NB4 (cell line): Measurements from ENCODE around the gene ZNF644.

Experiments used
- POLR2A ChIP-seq: IDR thresholded peaks from 2 replicates; pipeline ENCODE4 v1.6.1; 2011; ENCODE audit warnings: mild to moderate bottlenecking; ENCODE audit not compliant: insufficient read length; ENCODE audit errors: extremely low read depth
- TF ChIP-seq, protein P1 (sequence below): IDR thresholded peaks from one replicate; pipeline ENCODE4 v1.5.1; 2012; ENCODE audit warnings: low read depth, low read length
- TF ChIP-seq, protein P2 (sequence below): IDR thresholded peaks from 2 replicates; pipeline ENCODE4 v1.6.1; 2011; ENCODE audit warnings: low read depth, low read length

DNA sequence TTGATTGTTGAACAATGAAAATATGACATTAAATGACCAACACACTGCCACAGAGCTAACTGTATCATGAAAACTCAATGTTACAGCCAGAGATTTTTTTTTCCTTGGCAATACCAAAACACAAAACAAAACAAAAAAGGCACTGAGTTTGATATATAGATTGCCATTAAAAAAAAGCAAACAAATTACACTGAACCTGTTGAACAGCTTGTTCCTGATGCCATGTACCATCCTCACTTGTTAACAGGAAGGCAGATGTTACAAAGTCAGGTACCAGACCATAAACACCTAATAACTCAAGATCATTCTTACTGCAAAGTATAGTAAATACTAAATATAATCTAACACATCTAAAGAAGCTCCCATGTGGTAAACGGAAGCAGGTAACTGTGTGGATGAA, 75.2 kb downstream of the ZNF644 start:
- TF ChIP-seq, protein P1, sequence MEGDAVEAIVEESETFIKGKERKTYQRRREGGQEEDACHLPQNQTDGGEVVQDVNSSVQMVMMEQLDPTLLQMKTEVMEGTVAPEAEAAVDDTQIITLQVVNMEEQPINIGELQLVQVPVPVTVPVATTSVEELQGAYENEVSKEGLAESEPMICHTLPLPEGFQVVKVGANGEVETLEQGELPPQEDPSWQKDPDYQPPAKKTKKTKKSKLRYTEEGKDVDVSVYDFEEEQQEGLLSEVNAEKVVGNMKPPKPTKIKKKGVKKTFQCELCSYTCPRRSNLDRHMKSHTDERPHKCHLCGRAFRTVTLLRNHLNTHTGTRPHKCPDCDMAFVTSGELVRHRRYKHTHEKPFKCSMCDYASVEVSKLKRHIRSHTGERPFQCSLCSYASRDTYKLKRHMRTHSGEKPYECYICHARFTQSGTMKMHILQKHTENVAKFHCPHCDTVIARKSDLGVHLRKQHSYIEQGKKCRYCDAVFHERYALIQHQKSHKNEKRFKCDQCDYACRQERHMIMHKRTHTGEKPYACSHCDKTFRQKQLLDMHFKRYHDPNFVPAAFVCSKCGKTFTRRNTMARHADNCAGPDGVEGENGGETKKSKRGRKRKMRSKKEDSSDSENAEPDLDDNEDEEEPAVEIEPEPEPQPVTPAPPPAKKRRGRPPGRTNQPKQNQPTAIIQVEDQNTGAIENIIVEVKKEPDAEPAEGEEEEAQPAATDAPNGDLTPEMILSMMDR, result no peak
- TF ChIP-seq, protein P2, sequence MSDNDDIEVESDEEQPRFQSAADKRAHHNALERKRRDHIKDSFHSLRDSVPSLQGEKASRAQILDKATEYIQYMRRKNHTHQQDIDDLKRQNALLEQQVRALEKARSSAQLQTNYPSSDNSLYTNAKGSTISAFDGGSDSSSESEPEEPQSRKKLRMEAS, result no peak
- TF ChIP-seq POLR2A, result no peak
